HG03039 (cell line): Measurements from ENCODE around the gene FUT7.

ENCODE experiments used
- ATAC-seq: cut with Tn5 transposase; IDR thresholded peaks from one replicate; pipeline ENCODE4 v1.9.1; 2021; ENCODE audit warnings: mild to moderate bottlenecking, moderate library complexity; ENCODE audit not compliant: unreplicated experiment

The FUT7 gene

DNA sequence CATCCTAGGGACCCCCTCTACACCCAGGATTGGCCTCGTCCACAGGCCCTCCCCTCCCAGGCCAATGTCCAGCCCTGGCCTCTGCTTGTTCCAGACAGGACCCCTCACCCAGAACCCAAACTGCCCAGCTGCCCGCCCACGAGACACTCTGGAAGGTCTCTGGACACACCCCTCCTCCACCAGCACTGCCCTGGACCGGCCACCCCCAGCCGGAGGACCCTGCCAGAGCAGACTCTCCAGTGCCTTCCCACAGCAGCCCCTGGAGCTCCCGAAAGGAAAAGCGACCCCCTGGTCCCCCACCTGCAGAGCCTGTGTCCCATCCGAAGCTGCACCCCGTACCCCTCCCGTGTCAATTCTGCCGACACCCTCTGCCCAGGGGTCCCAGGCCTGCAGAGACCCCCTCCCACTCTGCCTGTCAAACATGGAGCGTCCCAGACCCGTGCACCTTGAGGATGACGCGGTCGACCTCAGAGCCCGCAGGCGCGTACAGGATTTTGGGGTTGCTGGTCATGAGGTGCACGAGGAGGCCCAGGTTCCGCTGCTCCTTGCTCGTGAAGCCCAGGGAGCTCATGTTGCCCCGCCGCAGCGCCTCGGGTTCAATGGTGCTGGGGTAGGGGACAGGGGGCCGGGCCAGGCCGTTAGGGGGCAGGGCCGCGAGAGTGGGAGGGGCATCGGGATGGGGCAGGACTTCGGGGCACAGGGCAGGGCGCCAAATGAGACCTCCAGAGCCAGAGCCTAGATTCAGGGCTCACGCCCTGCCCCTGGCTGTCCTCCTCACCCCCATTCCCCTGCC, 11.8 kb downstream of the FUT7 start:
- ATAC-seq = no peak

DNA sequence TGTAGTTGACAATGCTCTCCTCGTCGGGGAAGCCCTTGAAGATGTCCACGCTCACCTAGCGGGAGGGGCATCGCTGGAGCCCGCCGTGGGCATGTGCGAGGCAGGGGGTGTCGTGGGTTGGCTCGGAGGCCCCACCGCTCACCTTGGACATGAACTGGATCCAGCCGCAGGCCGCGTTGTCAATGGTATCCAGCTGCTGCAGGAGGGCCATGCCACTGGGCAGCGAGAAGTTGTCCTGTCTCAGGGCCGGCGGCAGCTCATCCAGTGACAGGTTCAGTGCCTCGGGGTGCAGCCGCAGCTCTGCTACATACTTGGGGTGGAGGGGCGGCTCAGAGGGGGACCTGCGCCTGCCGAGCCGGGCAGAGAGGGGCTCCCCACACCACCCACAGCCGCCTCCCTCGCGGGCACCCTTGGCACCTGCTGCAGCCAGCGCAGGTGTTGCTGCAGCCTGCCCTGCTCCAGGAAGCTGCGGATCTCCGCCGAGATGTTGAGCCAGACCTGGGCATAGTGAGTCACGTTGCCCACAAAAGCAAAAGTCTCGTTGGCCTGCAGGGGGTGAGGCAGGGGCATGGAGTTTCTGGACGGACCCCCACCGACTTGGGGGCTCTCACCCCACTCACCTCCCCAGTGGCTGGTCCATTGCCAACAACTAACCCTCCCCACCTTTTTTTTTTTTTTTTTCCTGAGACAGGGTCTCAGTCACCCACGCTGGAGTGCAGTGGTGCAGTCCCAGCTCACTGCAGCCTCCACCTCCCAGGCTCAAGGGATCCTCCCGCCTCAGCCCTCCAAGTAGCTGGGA, 12.9 kb downstream of the FUT7 start:
- ATAC-seq = no peak

DNA sequence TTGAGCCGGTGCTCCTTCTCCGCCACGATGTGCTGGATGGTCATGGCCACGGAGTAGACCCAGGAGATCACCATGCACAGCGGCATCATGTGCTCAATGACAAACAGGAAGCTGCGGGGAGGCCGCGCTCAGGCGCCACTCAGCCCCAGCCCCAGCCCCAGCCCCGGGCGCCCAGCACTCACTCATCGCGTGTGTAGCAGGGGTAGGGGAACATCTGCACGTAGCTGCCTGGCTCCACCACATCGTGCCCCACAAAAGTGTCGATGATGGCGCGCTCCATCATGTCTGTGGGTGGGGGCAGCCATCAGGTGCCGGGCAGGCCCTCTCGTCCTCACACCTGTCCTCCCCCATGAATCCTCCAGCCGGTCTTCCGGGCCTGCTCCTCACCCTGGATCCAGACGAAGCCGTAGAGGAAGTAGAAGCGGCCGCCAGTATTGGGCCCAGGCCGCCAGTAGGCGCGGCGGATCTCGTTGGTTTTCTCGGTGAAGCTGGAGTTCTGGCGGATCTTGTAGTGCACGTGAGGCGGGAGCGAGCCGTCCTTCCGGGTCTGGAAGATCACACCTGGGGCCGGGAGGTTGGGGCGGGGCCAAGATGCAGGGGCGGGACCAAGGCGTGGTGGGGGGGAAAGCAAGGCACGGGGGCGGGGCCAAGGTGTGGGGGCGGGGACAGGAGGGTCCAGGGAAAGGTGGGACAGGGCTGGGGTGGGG, 13.9 kb downstream of the FUT7 start:
- ATAC-seq = no peak

DNA sequence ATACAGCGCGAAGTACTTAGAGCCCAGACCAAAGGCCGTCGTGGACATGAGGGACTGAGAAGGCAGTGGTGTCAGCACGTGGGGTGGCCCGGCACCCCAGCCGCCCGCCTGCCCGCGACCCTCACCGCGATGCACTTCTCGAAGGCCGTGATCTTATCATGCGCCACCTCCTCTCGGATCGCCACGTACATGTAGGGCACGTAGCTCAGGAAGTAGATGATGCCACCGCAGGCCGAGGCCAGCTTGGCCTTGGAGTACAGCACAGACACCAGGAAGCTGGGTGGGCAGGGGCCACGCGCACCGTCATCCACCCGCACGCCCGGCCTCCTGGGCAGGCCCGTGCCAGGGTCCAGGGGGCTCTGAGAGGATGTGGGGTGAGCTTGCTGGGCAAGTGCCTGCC, 14.8 kb downstream of the FUT7 start:
- no peak for ATAC-seq

DNA sequence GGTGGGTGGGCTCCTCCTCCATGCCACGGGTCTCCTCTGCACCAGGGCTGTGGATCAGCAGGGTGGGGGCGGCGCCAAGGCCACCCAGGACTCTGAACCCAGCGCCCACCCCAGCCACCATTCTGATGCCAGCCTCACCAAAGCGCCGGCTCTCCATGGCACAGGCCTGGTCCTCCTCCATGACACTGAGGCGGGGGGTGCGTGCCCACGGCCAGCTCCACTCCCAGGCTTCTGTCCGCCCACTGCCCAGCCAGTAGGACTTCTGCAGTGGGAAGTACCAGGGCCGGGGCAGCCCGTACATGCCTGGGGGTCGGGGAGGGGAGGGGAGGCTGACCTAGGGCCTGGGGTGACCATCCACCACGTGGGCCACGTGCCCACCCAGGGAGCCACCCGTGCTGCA, 15.5 kb downstream of the FUT7 start:
- ATAC-seq = no peak

DNA sequence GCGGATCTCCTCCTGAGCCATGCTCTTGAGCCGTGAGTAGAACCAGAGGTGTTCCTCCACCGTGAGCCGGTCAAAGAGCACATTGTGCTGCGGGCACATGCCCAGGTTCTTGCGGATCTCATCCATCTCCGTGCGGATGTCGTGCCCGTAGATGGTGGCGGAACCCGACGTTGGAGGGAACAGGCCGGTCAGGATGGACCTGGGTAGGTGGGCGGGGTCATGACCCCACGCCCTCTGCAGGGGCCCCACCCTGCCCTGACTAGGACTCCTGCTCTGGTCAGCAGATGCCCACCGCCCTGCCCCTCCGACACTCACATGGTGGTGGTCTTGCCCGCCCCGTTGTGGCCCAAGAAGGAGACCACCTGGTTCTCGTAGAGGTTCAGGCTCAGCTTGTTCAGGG, 15.9 kb downstream of the FUT7 start:
- no peak for ATAC-seq

DNA sequence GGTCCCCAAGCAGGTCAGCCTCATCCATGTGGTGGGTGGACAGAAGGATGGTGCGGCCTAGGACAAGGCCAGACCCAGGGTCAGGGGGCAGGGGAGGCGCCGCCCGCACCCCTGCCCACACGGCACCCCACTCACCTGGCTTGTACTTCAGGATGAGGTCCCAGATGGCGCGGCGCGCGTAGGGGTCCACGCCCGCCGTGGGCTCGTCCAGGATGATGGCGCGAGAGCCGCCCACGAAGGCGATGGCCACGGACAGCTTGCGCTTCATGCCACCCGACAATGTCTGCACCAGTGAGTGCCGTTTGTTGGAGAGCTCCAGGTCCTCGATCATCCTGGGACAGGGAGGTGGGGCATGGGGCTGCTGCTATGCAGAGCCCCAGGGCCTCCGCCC, 16.4 kb downstream of the FUT7 start:
- no peak for ATAC-seq

DNA sequence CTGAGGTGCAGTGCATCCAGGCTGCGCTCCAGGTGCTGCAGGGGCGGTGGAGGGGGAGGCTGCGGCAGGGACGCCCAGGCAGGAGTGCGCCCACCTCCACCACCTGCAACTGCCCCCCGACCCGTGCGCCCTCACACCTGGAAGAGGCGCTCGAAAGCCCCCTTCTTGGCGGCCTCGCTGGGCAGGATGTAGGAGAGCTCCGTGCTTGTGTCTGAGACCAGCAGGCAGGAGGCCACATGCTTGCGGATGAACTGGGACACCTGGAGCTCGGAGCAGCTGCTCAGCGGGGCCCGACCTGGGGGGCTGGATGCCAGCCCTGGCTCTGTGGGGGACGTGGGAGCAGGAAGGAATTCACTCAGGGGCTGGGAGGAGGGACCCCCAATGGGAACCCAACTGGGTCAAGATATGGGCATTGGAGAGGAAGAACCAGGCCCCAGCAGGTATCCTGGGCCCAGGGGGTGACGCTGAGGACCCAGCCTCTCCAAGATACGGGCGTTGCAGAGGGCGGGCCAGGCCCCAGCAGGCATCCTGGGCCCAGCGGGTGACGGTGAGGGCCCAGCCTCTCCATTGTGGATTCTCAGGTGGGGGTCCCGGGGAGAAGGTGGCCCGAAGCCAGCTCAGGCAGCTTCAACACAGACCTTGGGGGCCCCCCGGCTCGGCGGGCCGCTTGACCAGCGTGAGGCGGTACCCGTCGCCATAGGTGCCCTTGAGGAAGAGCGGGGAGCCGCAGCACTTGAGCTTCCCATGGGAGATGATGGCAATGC, 16.9 kb downstream of the FUT7 start:
- ATAC-seq = no peak

DNA sequence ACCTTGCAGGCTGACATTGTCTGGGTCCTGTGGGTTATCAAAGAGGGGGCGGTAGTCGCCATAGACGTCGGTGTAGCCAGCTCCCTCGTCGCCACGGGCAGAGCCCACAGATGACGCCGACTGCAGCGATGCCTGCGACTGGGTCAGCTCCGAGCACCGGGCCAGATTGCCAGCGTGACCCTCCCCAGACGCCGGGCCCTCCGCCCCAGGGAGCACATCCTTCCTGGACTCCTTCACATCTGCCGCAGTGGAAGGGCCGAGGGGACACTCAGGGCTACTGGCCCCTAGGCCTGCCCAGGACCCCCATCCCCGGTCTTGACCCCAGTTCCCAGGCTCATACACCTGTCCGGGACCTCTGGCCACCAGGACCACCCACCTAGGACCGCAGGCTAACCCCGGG, 17.7 kb downstream of the FUT7 start:
- ATAC-seq = no peak

DNA sequence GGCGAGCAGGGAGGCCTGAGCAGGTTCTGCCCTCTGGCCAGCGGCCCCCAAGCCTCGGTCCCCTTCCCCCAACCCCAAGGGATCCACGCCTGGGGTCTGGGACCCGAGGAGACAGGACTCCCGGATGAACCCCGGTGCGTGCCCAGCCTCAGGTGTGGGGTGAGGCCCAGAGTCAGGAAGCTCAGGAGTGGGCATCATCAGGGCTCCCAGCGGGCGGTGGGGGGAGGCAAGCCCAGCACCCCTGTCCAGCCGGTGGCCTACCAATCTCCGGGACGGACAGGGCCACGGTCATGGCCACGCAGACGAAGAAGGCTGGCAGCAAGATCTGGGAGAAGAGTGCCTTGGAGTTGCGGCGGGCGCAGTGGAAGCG, 18.3 kb downstream of the FUT7 start:
- ATAC-seq = no peak

DNA sequence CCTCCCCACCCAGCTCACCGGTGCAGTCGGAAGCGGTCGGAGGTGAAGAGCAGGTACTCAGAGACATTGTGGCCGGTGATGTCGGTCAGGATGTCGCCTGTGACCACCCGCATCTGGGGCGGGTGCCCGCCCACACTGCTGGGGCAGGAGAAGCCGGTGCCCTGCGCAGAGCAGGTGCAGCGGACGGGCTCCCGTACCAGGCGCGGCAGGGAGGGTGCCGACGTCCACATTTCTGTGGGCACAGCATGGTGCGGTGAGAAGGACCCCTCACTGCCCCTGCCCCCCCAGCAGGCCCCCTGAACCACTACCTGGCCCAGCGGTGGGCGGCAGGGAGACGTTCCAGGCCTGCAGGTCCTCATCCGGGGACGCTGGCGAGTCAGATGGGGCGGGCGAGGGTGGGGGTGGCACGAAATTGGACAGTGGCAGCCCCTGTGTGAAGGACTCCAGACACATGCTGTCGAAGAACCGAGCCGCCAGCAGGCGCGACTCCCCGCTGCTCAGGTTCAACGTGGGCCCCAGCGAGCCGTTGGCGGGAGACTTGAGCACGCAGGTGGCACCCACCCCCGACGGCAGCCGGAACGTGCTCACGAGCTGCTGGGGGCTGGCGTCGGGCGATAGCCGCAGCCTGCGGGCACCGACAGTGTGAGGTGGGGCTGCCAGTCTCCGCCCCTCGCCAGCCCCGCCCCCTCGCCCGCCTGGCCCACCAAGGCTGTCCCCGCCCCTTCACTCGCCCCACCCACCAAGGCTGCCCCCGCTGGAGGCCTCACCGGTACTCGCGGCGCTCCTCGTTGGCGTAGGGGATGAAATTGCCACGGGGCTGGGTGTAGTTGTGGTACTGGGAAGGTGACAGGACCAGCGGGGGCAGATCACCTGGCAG, 19.0 kb downstream of the FUT7 start:
- ATAC-seq = no peak

DNA sequence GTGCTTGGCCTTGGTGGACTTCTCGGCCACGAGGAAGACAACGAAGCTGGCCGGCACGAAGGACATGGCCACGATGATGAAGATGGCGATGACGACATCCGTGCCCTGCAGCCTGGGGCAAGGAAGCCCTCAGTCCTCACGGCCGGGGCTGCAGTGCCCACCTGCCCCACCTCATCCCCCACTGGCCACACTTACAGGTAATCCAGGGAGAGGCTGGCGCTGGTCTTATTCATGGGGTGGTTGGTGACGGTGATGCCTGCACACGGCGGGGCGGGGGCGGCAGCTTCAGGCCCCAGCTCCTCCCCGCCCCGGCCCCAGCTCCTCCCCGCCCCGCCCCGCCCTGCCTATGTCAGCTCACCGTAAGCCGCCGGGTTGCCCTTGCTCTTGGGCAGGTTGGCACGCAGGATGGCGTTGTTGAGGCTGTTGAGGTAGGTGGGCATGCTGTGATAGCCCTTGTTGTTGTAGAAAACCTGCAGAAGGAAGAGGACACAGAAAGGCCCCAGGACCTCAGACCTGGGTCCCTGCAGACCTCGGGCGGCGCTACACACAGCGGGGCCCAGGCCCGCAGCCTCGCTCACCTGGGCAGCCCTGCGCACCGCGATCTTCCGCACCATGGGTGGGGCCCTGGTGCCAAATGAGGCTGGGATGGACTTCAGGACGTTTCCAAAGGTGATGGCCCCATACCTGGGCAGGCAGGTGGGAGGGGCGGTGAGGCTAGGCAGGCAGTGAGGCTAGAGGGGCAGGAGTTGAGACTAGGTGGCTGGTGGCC, 19.8 kb downstream of the FUT7 start:
- ATAC-seq = no peak

DNA sequence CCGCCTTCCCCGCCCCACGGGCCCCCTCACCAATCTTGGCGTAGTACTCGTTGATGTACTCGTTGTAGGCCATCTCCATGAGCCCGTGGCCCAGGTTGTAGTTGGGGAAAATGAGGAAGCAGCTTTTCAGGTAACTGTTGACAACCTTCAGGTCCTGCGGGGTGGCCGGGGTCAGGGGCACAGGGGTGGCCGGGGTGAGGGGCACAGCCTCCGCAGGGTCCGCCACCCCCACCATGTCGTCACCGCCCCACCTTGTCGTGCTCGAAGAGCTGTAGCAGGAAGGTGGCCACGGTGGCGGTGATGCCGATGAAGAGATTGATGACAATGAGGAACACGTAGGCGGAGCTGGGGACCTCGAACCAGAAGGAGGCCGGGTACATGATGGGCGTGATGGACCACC, 20.7 kb downstream of the FUT7 start:
- ATAC-seq = no peak

DNA sequence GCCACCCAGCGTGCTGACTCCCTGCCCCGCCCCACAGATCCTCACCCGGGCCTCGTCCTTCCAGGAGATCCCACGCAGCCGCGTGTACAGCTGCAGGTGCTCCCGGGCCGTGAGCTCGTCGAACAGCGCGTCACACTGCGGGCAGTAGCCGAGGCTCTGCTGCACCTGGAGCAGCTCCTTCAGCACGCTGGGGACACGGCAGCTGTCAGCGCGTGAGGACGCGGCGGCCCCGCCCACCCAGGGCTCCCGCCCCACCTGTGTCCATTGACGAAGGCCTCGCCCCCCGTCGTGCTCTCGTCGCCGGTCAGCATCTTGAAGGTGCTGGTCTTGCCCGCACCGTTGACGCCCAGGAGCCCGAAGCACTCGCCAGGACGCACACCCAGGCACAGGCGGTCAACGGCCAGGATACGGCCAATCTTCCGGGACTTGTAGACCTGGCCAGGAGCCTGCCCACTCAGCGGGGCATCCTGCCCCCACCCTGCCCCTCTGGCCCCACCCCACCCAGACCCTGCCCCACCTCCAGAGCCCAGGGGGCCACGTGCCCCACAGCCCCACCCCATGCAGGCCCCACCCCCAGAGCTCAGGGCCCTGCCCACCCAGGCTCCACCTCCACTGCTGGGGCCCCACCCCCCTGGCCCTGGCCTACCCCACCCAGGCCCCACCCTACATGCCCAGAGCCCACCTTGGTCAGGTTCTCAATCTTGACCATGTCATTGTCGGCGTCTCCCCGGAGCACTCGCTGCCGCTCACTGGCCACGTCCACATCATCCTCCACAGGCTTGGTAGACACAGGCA, 21.8 kb downstream of the FUT7 start:
- ATAC-seq = no peak

DNA sequence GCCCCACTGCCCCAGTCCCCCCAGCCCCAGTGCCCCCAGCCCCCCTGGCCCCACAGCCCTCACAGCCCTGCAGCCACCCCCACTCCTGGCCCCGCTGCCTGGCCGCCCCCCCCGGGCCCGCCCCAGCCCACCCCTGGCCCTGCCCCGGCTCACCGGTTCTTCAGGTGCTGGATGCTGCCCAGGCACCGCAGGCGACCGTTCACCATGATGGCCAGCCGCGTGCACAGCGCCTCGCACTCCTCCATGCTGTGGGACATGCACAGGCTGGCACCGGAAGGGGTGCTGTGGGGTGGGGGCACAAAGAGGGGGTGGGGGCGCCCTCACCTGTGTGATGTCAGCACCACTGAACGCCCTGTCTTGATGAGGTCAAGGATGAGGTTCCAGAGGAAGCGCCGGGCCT, 22.7 kb downstream of the FUT7 start:
- no peak for ATAC-seq

DNA sequence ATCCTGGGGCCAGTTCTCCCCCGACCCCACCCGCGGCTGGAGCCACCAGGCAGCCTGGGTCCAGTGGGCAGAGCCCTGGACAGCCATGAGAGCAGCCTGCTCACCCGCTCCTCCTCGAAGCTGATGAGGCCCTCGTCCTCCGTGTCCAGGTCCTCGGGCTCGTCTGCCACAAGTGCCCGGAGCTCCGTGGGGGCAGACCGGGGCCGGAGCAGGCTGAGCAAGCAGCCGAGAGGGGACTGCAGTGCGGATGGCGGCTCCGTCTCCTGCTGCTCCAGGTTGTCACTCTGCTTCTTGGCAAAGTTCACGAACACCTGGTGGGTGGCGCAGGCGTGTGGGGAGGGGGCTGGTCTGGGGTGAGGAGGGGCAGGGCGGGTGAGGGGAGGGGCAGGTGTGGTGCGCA, 23.6 kb downstream of the FUT7 start:
- no peak for ATAC-seq

DNA sequence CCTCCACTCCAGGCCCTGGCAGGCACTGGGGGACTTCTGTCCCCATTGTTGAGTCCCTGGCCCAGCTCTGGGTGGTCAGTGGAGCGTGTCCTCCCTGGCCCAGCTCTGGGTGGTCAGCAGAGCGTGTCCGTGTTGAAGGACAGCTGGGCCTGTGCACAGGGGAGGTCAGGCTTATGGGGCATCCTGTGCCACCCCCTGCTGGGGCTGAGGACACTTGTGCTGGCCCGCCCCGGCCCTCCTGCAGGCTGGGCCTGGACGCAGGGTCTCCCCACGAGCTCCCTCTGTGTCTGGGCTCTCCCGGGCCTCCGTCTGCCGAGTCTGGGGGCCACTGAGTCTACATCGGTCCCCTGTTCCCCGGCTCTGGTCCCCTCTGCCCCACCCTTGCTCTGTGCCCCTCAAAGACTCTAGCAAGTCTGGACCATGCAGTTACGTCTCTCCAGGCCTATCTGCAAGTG, 24.0 kb downstream of the FUT7 start:
- ATAC-seq = no peak

DNA sequence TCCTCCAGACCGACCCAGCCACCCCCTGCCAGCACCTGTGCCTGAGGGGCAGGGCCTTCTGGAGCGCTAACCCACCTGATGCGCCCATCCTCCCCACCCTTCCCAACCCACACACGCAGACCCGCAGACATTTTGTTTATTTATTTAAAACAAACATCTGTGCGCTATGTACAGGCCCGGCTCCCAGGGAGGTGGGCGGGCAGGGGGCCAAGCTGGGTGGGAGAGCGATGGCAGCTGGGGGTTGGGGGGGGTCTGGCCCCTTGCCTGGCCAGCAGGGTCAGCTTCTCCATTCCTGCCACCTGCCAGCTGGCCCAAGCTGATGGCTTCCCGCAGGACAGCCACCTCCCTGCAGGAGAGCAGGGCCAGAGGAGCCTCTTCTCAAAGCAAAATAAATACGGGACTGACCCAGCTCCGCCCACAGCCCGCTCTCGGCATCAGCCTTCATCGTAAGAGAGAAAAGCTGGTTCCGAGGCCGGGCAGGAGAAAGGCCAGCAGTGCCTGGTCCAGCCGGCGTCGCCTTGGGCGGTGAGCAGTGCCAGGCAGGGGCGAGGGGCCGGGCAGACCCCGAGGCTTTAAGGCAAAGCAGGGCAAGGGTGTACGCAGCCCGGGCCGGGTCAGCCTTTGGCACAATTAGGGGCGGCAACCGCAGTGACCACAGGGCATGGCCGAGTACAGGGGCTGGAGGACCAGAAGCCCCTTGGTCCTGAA, 24.6 kb downstream of the FUT7 start:
- no peak for ATAC-seq
